ENCODE measurements around the gene REEP2.

The REEP2 gene

GRCh38 chr5:138463419-138464007 is 24.7 kb downstream of the REEP2 start:
- no peak for TF ChIP-seq CTCF (IDR thresholded peaks at IDR 0.05; ENCODE audit: insufficient read depth, low read depth, low read length, missing control alignments)
- peak overlapping the region; percentile 91 for H3K4me3 ChIP-seq (ENCODE audit: low read depth, low read length)
- DNase-seq (ENCODE audit: low read depth) = peak; percentile 18

- H3K4me3 ChIP-seq (ENCODE audit: low read depth, low read length) = peak overlapping the region; percentile 91
- peak; percentile 98 for DNase-seq (ENCODE audit: low read depth)
- TF ChIP-seq CTCF (IDR thresholded peaks at IDR 0.05; ENCODE audit: insufficient read depth, low read depth, low read length, missing control alignments) = peak; percentile 81
Measured at GRCh38 chr5:138464008-138464387, 25.1 kb downstream of the REEP2 start.

DNA sequence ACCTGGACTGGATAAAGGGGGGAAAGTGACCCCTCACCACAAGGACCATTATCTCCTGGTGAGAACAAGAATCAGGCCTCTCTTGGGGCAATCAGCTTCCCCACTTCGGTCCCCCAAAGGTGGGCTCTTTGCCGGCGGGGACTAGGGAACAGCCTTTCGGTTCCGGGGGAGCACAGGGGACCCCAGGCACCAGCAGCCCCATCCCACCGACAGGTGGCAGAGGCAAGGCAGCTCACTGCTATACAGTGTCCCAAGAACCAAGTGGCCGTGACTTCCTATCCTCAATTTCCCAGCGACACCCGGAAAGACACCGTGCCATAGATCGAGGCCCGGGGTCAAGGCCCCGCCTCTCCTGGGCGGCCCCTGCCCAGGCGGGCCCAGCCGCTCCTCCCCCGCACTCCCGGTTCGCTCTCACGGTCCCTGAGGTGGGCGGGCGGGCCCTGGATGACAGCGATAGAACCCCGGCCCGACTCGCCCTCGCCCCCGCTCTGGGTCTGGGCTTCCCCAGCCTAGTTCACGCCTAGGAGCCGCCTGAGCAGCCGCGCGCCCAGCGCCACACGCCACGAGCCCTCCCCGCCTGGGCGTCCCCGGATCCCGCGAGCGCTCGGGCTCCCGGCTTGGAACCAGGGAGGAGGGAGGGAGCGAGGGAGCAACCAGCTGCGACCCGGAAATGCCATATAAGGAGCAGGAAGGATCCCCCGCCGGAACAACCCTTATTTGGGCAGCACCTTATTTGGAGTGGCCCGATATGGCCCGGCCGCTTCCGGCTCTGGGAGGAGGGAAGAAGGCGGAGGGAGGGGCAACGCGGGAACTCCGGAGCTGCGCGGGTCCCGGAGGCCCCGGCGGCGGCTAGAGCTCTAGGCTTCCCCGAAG is 25.8 kb downstream of the REEP2 start:
- peak overlapping the region; percentile 91 for H3K4me3 ChIP-seq (ENCODE audit: low read depth, low read length)
- DNase-seq (ENCODE audit: low read depth) = peak; percentile 99
- no peak for TF ChIP-seq CTCF (IDR thresholded peaks at IDR 0.05; ENCODE audit: insufficient read depth, low read depth, low read length, missing control alignments)

- peak; percentile 94 for DNase-seq (ENCODE audit: low read depth)
- H3K4me3 ChIP-seq (ENCODE audit: low read depth, low read length) = peak within 1 kb of the TSS; percentile 91
- TF ChIP-seq CTCF (IDR thresholded peaks at IDR 0.05; ENCODE audit: insufficient read depth, low read depth, low read length, missing control alignments) = no peak
Measured at GRCh38 chr5:138465261-138466124, 26.6 kb downstream of the REEP2 start, which contains the start of gene EGR1. Gene EGR1 (plus strand): TSS chr5:138465479. CDS start chr5:138465762, 283 bp downstream.

GRCh38 chr5:138466125-138466899 is 27.5 kb downstream of the REEP2 start:
- DNase-seq (ENCODE audit: low read depth) = peak; percentile 12
- H3K4me3 ChIP-seq (ENCODE audit: low read depth, low read length) = peak overlapping the region; percentile 52
- TF ChIP-seq CTCF (IDR thresholded peaks at IDR 0.05; ENCODE audit: insufficient read depth, low read depth, low read length, missing control alignments) = no peak

All from GM12865 (cell line).